WTC11 (cell line): Measurements from ENCODE around the gene KRT80.

ENCODE experiments used
- CREM ChIP-seq: sonication (generic); formaldehyde crosslinking; IDR thresholded peaks from 2 replicates; pipeline ENCODE4 v1.8.1; 2022; ENCODE audit warnings: mild to moderate bottlenecking, missing genetic modification reagents, moderate library complexity
- FOXP1 ChIP-seq: sonication (generic); formaldehyde crosslinking; IDR thresholded peaks from 2 replicates; pipeline ENCODE4 v1.8.0; 2022; ENCODE audit warnings: missing genetic modification reagents, mild to moderate bottlenecking, moderate library complexity, borderline replicate concordance
- GABPB1 ChIP-seq: sonication (generic); formaldehyde crosslinking; IDR thresholded peaks from 2 replicates; pipeline ENCODE4 v1.8.1; 2023; ENCODE audit warnings: mild to moderate bottlenecking, missing genetic modification reagents
- RORB ChIP-seq: fragments of 250-450 bp; sonication (Bioruptor Pico); IDR thresholded peaks from 2 replicates; pipeline ENCODE4 v1.9.0; 2021; ENCODE audit warnings: mild to moderate bottlenecking
- TEAD1 ChIP-seq: sonication (generic); formaldehyde crosslinking; IDR thresholded peaks from 2 replicates; pipeline ENCODE4 v1.8.0; 2022; ENCODE audit warnings: mild to moderate bottlenecking, missing genetic modification reagents
- ZBTB21 ChIP-seq: sonication (generic); formaldehyde crosslinking; IDR thresholded peaks from 2 replicates; pipeline ENCODE4 v1.8.1; 2023; ENCODE audit warnings: mild to moderate bottlenecking, missing genetic modification reagents, borderline replicate concordance
- ZNF121 ChIP-seq: sonication (generic); formaldehyde crosslinking; IDR thresholded peaks from 2 replicates; pipeline ENCODE4 v1.8.0; 2023; ENCODE audit warnings: missing genetic modification reagents
- ZNF423 ChIP-seq: fragments of 250-450 bp; sonication (Bioruptor Pico); IDR thresholded peaks from 2 replicates; pipeline ENCODE4 v2.1.2; 2022; ENCODE audit warnings: mild to moderate bottlenecking, moderate library complexity
- TF ChIP-seq, protein P1 (sequence below): sonication (generic); formaldehyde crosslinking; IDR thresholded peaks from 2 replicates; pipeline ENCODE4 v1.8.0; 2022; ENCODE audit warnings: mild to moderate bottlenecking, missing genetic modification reagents
- TF ChIP-seq, protein P2 (sequence below): fragments of 200-600 bp; IDR thresholded peaks from 2 replicates; pipeline ENCODE4 v1.8.0; 2022; ENCODE audit warnings: antibody characterized with exemption
- TF ChIP-seq, protein P3 (sequence below): sonication (generic); formaldehyde crosslinking; IDR thresholded peaks from 2 replicates; pipeline ENCODE4 v1.8.0; 2022; ENCODE audit warnings: mild to moderate bottlenecking, missing genetic modification reagents

DNA sequence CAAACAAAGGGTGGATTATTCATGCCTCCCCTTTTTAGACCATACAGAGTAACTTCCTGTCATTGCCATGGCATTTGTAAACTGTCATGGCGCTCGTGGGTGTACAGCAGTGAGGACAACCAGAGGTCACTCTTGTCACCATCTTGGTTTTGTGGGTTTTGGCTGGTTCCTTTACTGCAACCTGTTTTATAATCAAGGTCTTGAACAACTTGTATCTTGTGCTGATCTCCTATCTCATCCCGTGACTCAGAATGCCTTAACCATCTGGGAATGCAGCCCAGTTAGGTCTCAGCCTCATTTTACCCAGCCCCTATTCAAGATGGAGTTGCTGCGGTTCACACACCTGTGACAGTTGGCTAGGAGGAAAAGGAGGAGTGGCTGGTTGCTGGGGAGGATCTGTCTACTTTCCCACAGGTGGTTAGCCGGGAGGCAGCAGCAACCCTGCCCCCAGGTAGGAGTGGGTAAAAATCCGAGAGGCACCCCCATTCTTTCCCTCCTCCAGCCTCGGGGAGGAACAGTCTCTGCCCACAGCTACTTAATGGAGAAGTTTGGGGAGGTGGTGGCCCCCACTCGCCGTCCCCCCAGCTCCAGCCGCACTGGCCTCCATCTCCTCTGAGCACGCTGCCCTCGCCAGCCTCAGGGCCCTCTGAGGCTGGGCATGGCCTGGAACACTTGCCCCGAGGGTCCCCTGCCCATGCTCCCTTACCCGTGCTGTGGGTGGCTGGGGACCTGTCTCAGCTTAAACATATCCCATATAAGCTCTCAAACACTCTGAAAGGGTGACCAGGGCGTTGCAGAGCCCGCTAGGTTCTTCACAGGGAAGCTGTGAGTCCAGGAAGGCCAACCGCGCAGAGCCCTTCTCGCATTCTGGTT lies 70.6 kb downstream of the KRT80 start:
- TF ChIP-seq, protein P1, sequence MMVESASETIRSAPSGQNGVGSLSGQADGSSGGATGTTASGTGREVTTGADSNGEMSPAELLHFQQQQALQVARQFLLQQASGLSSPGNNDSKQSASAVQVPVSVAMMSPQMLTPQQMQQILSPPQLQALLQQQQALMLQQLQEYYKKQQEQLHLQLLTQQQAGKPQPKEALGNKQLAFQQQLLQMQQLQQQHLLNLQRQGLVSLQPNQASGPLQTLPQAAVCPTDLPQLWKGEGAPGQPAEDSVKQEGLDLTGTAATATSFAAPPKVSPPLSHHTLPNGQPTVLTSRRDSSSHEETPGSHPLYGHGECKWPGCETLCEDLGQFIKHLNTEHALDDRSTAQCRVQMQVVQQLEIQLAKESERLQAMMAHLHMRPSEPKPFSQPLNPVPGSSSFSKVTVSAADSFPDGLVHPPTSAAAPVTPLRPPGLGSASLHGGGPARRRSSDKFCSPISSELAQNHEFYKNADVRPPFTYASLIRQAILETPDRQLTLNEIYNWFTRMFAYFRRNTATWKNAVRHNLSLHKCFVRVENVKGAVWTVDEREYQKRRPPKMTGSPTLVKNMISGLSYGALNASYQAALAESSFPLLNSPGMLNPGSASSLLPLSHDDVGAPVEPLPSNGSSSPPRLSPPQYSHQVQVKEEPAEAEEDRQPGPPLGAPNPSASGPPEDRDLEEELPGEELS, result no peak
- no peak for TF ChIP-seq ZNF121 (CRISPR knock-in tag)
- TF ChIP-seq RORB, result no peak
- TF ChIP-seq, protein P2, sequence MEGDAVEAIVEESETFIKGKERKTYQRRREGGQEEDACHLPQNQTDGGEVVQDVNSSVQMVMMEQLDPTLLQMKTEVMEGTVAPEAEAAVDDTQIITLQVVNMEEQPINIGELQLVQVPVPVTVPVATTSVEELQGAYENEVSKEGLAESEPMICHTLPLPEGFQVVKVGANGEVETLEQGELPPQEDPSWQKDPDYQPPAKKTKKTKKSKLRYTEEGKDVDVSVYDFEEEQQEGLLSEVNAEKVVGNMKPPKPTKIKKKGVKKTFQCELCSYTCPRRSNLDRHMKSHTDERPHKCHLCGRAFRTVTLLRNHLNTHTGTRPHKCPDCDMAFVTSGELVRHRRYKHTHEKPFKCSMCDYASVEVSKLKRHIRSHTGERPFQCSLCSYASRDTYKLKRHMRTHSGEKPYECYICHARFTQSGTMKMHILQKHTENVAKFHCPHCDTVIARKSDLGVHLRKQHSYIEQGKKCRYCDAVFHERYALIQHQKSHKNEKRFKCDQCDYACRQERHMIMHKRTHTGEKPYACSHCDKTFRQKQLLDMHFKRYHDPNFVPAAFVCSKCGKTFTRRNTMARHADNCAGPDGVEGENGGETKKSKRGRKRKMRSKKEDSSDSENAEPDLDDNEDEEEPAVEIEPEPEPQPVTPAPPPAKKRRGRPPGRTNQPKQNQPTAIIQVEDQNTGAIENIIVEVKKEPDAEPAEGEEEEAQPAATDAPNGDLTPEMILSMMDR, result no peak
- no peak for TF ChIP-seq FOXP1 (CRISPR knock-in tag)
- no peak for TF ChIP-seq ZNF423 (CRISPR knock-in tag)
- no peak for TF ChIP-seq ZBTB21 (CRISPR knock-in tag)
- TF ChIP-seq GABPB1 (CRISPR knock-in tag), result no peak
- TF ChIP-seq CREM (CRISPR knock-in tag), result no peak
- TF ChIP-seq, protein P3, sequence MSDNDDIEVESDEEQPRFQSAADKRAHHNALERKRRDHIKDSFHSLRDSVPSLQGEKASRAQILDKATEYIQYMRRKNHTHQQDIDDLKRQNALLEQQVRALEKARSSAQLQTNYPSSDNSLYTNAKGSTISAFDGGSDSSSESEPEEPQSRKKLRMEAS, result no peak
- TF ChIP-seq TEAD1 (CRISPR knock-in tag), result no peak
